Measurements from ENCODE around the gene NEU4.
"Not testable (repeated sequence)": the region's sequence is repeated elsewhere in the genome, so short reads cannot be mapped to it uniquely, and the experiment has no call there.

NEU4 gene

DNA sequence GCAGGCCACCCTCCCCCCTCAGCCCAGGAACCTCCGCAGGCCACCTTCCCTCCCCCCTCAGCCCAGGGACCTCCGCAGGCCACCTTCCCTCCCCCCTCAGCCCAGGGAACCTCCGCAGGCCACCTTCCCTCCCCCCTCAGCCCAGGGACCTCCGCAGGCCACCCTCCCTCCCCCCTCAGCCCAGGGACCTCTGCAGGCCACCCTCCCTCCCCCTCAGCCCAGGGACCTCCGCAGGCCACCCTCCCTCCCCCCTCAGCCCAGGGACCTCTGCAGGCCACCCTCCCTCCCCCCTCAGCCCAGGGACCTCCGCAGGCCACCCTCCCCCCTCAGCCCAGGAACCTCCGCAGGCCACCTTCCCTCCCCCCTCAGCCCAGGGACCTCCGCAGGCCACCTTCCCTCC lies 2.8 kb upstream of the NEU4 start:
- Histone ChIP-seq H3K27me3 (ENCODE audit: control insufficient read depth, insufficient read depth, low read length) (peaks cover 31% of the 10 kb centered on the region), H3K4me1 (ENCODE audit: control insufficient read depth, insufficient read depth, low read length) (peaks cover 16% of the 10 kb centered on the region)
- not testable (repeated sequence) for H3K9ac ChIP-seq (ENCODE audit: low read length); H3K4me3 ChIP-seq (ENCODE audit: low read length); H3K36me3 ChIP-seq (ENCODE audit: control insufficient read depth, insufficient read depth, low read length); H3K9me3 ChIP-seq (ENCODE audit: control insufficient read depth, low read length)

DNA sequence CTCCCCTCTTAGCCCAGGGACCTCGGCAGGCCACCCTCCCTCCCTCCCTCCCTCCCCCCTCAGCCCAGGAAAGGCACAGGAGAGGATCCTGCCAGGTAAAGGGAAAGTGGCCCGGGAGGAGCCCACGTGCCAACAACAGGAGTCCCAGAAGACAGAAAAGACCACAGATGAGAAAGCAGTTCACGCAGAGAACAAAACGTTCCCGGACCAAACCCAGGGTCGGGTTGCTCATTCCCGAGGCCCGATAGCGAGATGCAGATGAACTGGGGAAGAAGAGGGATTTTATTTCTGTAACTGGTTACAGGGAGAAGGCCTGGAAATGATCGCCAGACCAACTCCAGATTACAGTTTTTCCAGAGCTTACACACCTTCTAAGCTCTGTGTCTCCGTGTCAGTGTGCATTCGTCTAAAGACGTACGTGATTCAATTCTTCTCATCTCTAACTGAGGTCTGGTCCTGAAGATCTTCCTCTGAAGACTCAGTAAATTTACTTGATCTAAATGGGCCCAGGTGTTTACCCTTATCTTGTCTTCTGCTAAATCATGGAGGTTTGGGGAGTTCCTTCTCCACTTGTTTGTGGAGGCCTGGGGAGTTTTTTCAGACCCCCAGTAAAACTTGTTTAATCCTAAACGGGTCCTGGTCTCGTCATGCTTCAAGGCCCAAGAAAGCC lies 807 bp upstream of the NEU4 start:
- H3K36me3 ChIP-seq (ENCODE audit: control insufficient read depth, insufficient read depth, low read length), result no peaks in the 10 kb centered on the region
- no peak overlapping the region for H3K9ac ChIP-seq (ENCODE audit: low read length)
- H3K4me3 ChIP-seq (ENCODE audit: low read length), result no peak overlapping the region
- H3K27me3 ChIP-seq (ENCODE audit: control insufficient read depth, insufficient read depth, low read length), result peaks cover 18% of the 10 kb centered on the region
- H3K9me3 ChIP-seq (ENCODE audit: control insufficient read depth, low read length), result no peaks in the 10 kb centered on the region
- peaks cover 13% of the 10 kb centered on the region for H3K4me1 ChIP-seq (ENCODE audit: control insufficient read depth, insufficient read depth, low read length)

DNA sequence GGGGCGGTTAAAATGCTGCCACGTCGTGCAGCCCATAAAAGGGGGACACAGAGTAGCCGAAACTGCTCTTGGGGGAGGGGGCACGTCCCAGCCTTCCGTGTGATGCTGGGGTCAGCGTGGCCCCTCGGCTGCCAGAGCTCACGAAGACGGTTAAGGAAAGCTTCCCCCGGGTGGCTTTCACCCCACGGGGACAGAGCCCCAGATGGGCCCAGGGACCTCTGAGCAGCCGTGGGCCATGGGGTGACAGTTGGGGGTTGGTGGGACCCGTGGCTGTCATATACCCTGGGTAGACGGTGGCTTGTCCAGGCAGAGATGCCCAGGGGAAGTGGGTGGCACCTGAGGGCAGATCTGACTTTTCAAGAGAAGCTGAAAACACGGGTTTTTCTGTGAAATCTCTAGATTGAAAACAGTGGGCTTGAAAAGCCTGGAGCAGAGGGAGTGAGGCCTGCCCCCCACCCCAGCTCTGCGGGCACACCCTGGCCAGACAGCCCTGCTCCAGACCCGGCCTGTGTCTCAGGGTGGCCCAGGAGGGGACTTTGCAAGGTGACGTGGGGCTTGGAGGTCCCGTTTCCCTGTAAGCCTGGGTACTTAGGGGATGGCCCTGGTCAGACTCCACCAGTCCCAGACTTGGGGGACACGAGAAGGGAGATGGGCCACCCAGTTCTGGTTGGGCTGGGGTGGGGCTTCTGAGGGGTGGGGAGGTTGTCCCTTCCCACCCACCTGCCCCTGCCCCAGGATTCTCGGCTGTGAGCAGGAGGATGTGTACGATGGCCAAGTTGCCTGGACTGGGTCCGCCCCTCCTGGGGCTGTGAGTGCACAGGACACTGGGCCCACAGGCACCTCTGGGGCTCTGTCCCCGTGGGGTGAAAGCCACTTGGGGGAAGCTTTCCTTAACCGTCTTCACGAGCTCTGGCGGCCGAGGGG lies 652 bp downstream of the NEU4 start:
- Histone ChIP-seq H3K9ac (ENCODE audit: low read length) (no peak overlapping the region), H3K9me3 (ENCODE audit: control insufficient read depth, low read length) (no peaks in the 10 kb centered on the region), H3K4me1 (ENCODE audit: control insufficient read depth, insufficient read depth, low read length) (peaks cover 2% of the 10 kb centered on the region), H3K27me3 (ENCODE audit: control insufficient read depth, insufficient read depth, low read length) (peaks cover 3% of the 10 kb centered on the region), H3K36me3 (ENCODE audit: control insufficient read depth, insufficient read depth, low read length) (no peaks in the 10 kb centered on the region), H3K4me3 (ENCODE audit: low read length) (no peak overlapping the region)

DNA sequence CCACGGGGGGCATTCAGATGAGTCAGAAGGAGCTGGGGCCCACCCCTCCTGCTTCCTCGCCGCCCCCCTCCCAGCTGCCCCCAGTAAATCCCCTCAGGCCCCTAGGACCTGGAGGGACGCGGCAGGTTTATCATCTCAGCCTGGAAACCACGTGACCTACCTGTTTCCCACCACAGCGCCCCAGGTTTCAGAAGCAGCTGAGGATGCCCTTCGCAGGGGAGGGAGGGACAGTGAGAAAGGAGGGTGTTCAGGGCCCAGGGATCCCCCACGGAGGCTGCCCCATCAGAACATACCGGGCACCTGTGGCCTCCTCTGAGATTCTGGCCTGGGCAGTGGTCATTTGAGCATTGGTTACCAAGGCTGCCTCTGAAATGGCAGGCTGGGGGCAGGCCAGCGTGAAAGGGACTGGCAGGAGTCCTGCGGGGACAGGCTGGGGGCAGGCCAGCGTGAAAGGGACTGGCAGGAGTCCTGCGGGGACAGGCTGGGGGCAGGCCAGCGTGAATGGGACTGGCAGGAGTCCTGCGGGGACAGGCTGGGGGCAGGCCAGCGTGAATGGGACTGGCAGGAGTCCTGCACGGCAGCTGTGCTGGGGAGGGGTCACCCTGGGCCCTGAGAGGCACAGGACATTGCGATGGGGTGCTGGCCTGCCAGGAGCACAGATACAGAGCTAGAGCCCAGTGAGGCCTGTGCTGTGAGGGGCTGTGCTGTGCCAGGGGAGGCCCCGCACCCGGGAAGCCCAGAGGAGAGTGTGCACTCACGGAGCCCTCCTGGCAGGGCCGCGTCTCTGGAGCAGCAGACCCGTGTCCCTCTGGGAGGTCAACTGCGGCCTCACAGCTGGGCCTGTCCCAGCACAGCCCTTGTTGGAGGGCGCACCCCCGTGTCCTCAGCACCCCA lies 1.6 kb downstream of the NEU4 start:
- Histone ChIP-seq H3K9ac (ENCODE audit: low read length) (no peak overlapping the region), H3K4me3 (ENCODE audit: low read length) (no peak overlapping the region), H3K36me3 (ENCODE audit: control insufficient read depth, insufficient read depth, low read length) (no peaks in the 10 kb centered on the region), H3K9me3 (ENCODE audit: control insufficient read depth, low read length) (no peaks in the 10 kb centered on the region), H3K4me1 (ENCODE audit: control insufficient read depth, insufficient read depth, low read length) (no peaks in the 10 kb centered on the region), H3K27me3 (ENCODE audit: control insufficient read depth, insufficient read depth, low read length) (no peaks in the 10 kb centered on the region)

DNA sequence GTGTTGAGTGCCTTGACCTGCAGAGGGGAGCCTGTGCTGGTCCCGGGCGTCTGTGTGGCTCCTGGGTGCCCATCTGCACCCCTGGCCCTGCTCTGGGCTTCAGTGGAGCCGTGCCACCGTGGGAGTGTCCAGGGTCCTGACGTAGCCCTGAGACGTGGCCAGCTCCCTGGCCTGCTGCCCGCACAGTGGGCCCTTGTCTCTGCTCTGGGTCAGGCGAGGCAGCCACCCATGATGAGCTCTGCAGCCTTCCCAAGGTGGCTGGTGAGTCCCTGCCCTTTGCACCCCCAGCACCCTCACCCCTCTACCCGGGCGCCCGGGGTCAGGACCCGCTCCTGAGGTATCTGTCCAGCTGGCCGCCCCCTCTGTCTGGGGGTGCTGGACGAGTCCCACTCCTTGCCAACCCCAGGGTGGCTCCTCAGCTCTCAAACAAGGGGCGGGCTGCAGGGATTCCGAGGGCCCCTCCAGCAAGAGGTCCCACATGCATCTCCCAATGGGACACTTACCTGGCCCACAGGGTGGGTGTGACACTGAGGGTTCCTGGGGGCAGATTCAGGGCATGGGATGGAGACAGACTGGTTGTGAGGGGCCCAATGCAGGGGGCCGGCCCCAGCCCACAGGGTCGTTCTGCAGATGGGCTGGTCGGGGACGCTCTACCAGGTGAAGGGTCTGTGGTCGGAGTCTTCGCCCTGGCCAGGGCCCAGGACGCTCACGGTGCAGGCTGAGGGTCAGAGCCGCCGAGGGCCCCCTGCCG lies 2.4 kb downstream of the NEU4 start:
- no peak overlapping the region for H3K4me3 ChIP-seq (ENCODE audit: low read length)
- no peak overlapping the region for H3K9ac ChIP-seq (ENCODE audit: low read length)
- H3K27me3 ChIP-seq (ENCODE audit: control insufficient read depth, insufficient read depth, low read length), result no peaks in the 10 kb centered on the region
- no peaks in the 10 kb centered on the region for H3K4me1 ChIP-seq (ENCODE audit: control insufficient read depth, insufficient read depth, low read length)
- H3K36me3 ChIP-seq (ENCODE audit: control insufficient read depth, insufficient read depth, low read length), result no peaks in the 10 kb centered on the region
- H3K9me3 ChIP-seq (ENCODE audit: control insufficient read depth, low read length), result no peaks in the 10 kb centered on the region

DNA sequence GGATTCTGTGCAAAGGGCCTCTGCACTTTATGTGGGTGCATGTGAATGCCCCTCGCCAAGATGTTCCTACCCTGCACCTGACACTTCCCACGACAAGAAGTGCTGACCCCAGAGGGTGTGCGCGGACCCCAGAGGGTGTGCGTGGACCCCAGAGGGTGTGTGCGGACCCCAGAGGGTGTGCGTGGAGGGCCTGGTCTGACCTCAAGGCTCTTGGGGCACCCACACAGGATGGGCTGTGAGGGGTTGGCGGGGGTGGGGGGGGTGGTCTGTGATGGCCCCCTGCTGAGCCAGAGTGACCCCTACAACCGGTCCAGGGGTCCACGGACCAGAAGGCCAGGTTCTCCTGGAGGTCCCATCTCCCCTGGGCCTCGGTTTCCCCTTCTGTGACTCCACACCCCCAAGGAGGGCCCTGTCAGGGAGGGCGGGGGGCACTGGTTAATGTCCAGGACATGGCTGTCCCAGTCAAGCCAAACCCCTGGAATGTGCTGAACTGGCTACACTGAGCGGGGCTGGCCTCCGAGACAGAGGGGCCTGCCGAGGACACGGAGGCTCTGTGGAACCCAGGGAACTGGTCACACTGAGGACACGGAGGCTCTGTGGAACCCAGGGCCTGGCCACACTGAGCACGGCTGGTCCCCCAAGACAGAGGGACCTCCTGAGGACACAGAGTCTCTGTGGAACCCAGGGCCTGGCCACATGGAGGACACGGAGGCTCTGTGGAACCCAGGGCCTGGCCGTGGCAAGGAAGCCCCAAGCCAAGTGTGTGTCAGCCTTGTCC lies 3.1 kb downstream of the NEU4 start:
- Histone ChIP-seq H3K27me3 (ENCODE audit: control insufficient read depth, insufficient read depth, low read length) (no peaks in the 10 kb centered on the region), H3K9ac (ENCODE audit: low read length) (no peak overlapping the region), H3K4me3 (ENCODE audit: low read length) (no peak overlapping the region), H3K4me1 (ENCODE audit: control insufficient read depth, insufficient read depth, low read length) (no peaks in the 10 kb centered on the region), H3K36me3 (ENCODE audit: control insufficient read depth, insufficient read depth, low read length) (no peaks in the 10 kb centered on the region), H3K9me3 (ENCODE audit: control insufficient read depth, low read length) (no peaks in the 10 kb centered on the region)

DNA sequence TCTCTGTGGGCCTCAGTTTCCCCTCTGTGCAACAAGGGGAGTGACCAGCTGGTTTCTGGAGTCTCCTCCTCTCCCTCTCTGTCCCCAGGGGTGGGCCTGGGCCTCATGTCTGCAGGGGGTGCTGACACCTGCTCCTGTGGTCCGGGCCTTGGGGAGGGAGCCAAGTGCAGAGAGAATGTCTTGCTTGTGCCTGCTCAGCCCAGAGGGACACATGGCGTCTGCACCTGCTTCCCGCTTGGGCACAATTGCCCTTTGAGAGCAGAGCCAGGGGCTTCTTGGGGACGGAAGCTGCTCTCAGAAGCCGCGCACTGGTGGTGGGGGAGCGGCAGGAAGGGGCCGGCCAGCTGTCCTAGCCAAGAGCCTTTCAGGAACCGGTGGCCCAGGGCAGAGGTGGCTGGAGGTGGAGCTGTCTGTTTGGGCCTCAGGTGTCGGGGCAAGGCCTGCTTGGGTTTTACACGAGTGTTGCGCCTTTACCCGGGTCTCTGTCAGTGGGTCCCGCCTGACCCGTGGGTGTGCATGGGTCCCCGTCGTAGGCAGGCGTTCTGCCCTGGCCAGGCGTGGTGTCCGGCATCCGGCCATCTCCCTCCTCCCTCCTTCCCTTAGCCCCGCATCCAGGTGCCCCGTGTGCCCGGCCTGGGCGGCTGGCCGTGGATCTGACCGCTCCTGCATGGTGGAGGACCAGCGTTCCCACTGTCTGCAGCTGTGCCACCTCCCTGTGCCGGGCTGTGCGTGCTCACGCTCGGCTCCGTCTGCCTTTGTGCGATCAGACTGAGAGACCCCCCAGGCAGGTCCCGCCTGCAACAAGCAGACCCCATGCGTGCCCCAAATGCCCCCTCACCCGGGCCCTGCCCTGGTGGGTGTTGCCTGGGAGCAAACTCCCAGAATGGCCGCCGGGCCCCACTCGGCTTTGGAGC lies 4.0 kb downstream of the NEU4 start:
- Histone ChIP-seq H3K27me3 (ENCODE audit: control insufficient read depth, insufficient read depth, low read length) (no peaks in the 10 kb centered on the region), H3K4me3 (ENCODE audit: low read length) (no peak overlapping the region), H3K9ac (ENCODE audit: low read length) (no peak overlapping the region), H3K9me3 (ENCODE audit: control insufficient read depth, low read length) (no peaks in the 10 kb centered on the region), H3K36me3 (ENCODE audit: control insufficient read depth, insufficient read depth, low read length) (no peaks in the 10 kb centered on the region), H3K4me1 (ENCODE audit: control insufficient read depth, insufficient read depth, low read length) (no peaks in the 10 kb centered on the region)

DNA sequence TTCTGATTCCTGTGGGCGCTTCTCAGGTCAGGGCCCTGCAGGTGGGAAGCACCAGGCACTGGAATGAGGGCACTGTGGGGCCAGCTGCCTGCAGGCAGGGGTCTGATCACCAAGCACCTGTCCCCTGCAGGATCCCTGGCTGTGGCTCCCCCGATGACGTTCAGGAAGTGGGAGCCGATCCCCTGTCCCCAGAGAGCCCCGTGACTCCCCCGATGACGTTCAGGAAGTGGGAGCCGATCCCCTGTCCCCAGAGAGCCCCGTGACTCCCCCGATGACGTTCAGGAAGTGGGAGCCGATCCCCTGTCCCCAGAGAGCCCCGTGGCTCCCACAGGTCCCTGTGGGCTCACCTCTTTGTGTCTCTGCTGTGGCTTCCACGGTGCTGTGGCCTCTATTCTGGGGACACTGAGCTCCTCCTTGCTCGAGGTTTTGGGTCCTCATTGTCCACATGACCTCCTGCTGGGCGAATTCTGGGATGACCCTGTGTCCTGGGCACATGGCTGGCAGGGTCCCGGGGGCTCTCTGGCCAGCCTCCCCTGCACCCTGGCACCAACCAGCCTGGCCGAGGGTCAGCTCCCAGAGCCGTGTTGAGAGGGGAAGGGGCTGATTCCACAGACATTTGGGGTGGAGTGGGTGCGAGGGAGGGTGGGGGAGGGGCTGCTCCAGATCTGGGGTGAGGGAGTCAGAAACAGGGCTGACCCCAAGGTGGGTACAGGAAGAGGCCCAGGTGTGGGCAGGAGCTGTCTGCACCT lies 4.8 kb downstream of the NEU4 start:
- Histone ChIP-seq H3K4me1 (ENCODE audit: control insufficient read depth, insufficient read depth, low read length) (no peaks in the 10 kb centered on the region), H3K4me3 (ENCODE audit: low read length) (no peak overlapping the region), H3K36me3 (ENCODE audit: control insufficient read depth, insufficient read depth, low read length) (no peaks in the 10 kb centered on the region), H3K27me3 (ENCODE audit: control insufficient read depth, insufficient read depth, low read length) (no peaks in the 10 kb centered on the region), H3K9ac (ENCODE audit: low read length) (no peak overlapping the region), H3K9me3 (ENCODE audit: control insufficient read depth, low read length) (no peaks in the 10 kb centered on the region)

DNA sequence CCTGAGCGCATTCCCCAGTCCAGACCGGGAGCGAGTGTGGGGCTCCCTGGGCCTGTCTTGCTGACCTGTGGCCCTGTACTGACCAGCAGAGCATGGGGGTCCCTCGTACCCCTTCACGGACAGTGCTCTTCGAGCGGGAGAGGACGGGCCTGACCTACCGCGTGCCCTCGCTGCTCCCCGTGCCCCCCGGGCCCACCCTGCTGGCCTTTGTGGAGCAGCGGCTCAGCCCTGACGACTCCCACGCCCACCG lies 5.3 kb downstream of the NEU4 start:
- H3K4me3 ChIP-seq (ENCODE audit: low read length), result no peak overlapping the region

More for the DNA sequence above, 5.3 kb downstream of the NEU4 start:
- Histone ChIP-seq H3K36me3 (ENCODE audit: control insufficient read depth, insufficient read depth, low read length) (no peaks in the 10 kb centered on the region), H3K9me3 (ENCODE audit: control insufficient read depth, low read length) (no peaks in the 10 kb centered on the region), H3K9ac (ENCODE audit: low read length) (no peak overlapping the region), H3K4me1 (ENCODE audit: control insufficient read depth, insufficient read depth, low read length) (no peaks in the 10 kb centered on the region), H3K27me3 (ENCODE audit: control insufficient read depth, insufficient read depth, low read length) (no peaks in the 10 kb centered on the region)
